Endothelial cell of umbilical vein (primary cell): ENCODE measurements around the gene CSK. TPM values are rescaled to one million over a fixed set of nuclear protein-coding genes. Genes with fewer than 3 reads are reported as not detected.

Experiments used
- BruUV-seq: library from RNA; stranded (reverse); fragments of 400-500 nt; replicated peaks from 2 replicates; lab custom pipeline; 2021; lab: Mats Ljungman, UMichigan
- CTCF ChIA-PET: fragments of 300-600, 350-600 bp; sonication (Branson Sonifier 250); formaldehyde crosslinking; loops from one replicate; lab custom pipeline; 2021; ENCODE audit warnings: antibody characterized with exemption, inconsistent platforms; lab: Charles Lee
- POLR2A ChIA-PET: fragments of 300-600, 350-600 bp; sonication (Branson Sonifier 250); formaldehyde crosslinking; loops from one replicate; lab custom pipeline; 2021; ENCODE audit warnings: antibody characterized with exemption, inconsistent platforms; lab: Charles Lee
- DNase-seq: peaks from one replicate; pipeline ENCODE4 v3.0.0-alpha.2; 2011; ENCODE audit warnings: low read depth, low spot score
- FAIRE-seq: peaks from 2 replicates; lab custom pipeline; 2011; peaks lifted over from hg19 to GRCh38; lab: Jason Lieb, UNC
- H2AFZ ChIP-seq: 2 replicates; pipeline ENCODE4 v1.6.0; 2012; ENCODE audit warnings: low read depth, low read length, control low read depth, inconsistent platforms
- H3K27ac ChIP-seq: 2 replicates; pipeline ENCODE4 v1.5.1; 2011; ENCODE audit warnings: low read depth, mild to moderate bottlenecking, control low read depth, low read length, moderate library complexity; ENCODE audit not compliant: insufficient read depth
- H3K27me3 ChIP-seq, 2 experiments: 2 replicates each; pipeline versions ENCODE4 v1.6.0 to v1.6.1; 2011; ENCODE audit warnings: low read length in 2 of 2, mixed read lengths in 1 of 2; ENCODE audit not compliant: control insufficient read depth in 2 of 2, insufficient read depth in 2 of 2
- H3K36me3 ChIP-seq, 2 experiments: 2 replicates in 1 of 2; 3 replicates in 1 of 2; pipeline ENCODE4 v1.5.1; 2011; ENCODE audit warnings: low read length in 2 of 2, mild to moderate bottlenecking in 1 of 2, moderate library complexity in 1 of 2; ENCODE audit not compliant: control insufficient read depth in 2 of 2, insufficient read depth in 2 of 2; ENCODE audit errors: extremely low read depth in 1 of 2
- H3K4me1 ChIP-seq: 3 replicates; pipeline ENCODE4 v1.5.1; 2011; ENCODE audit warnings: mild to moderate bottlenecking, low read length; ENCODE audit not compliant: control insufficient read depth, insufficient read depth; ENCODE audit errors: extremely low read depth
- H3K4me2 ChIP-seq: 2 replicates; pipeline ENCODE4 v1.6.1; 2011; ENCODE audit warnings: low read length, control low read depth, mixed read lengths; ENCODE audit not compliant: insufficient read depth
- H3K4me3 ChIP-seq, 3 experiments: fragments of 200-600 bp in 1 of 3; sonication (generic), shearing (Covaris generic) in 1 of 3; replicated peaks in 1 of 3; 2 replicates each; pipeline ENCODE4 v1.5.1; 2011 to 2016; ENCODE audit warnings: control low read depth in 3 of 3, low read length in 3 of 3, mild to moderate bottlenecking in 2 of 3, inconsistent platforms in 1 of 3, low read depth in 1 of 3, moderate library complexity in 1 of 3; ENCODE audit not compliant: insufficient read depth in 1 of 3
- H3K79me2 ChIP-seq: 2 replicates; pipeline ENCODE4 v1.6.0; 2012; ENCODE audit warnings: low read length, inconsistent platforms; ENCODE audit not compliant: control insufficient read depth, insufficient read depth
- H3K9ac ChIP-seq: replicated peaks from 2 replicates; pipeline ENCODE3; 2011; ENCODE audit warnings: low read length, control low read depth; ENCODE audit not compliant: insufficient read depth; ENCODE audit errors: extremely low read depth
- H3K9me1 ChIP-seq: replicated peaks from 3 replicates; pipeline ENCODE4 v1.6.0; 2011; ENCODE audit warnings: mild to moderate bottlenecking, low read length; ENCODE audit not compliant: control insufficient read depth, insufficient read depth; ENCODE audit errors: extremely low read depth
- H3K9me3 ChIP-seq: replicated peaks from 2 replicates; pipeline ENCODE4 v1.5.1; 2012; ENCODE audit warnings: low read length, inconsistent platforms; ENCODE audit not compliant: control insufficient read depth, insufficient read depth
- H4K20me1 ChIP-seq: replicated peaks from 2 replicates; pipeline ENCODE3; 2011; ENCODE audit warnings: mild to moderate bottlenecking, low read length; ENCODE audit not compliant: control insufficient read depth, insufficient read depth; ENCODE audit errors: extremely low read depth
- EZH2 ChIP-seq: IDR thresholded peaks from 2 replicates; pipeline ENCODE4 v1.6.1; 2012; ENCODE audit warnings: borderline replicate concordance, low read depth, mild to moderate bottlenecking, moderate library complexity, low read length, inconsistent platforms; ENCODE audit not compliant: severe bottlenecking
- FOS ChIP-seq: IDR thresholded peaks from 2 replicates; pipeline ENCODE4 v1.6.1; 2011; ENCODE audit warnings: mild to moderate bottlenecking, low read length, moderate library complexity, borderline replicate concordance; ENCODE audit not compliant: insufficient read depth
- GATA2 ChIP-seq: IDR thresholded peaks from 2 replicates; pipeline ENCODE4 v1.7.0; 2011; ENCODE audit warnings: low read depth, mild to moderate bottlenecking, moderate library complexity, mixed read lengths, low read length; ENCODE audit not compliant: insufficient read length, insufficient read depth
- JUN ChIP-seq: IDR thresholded peaks from 2 replicates; pipeline ENCODE4 v1.6.1; 2011; ENCODE audit warnings: borderline replicate concordance, low read depth; ENCODE audit not compliant: insufficient read length, insufficient read depth
- MYC ChIP-seq: IDR thresholded peaks from one replicate; pipeline ENCODE4 v1.6.1; 2011; ENCODE audit warnings: mild to moderate bottlenecking, low read depth, low read length
- POLR2A ChIP-seq: IDR thresholded peaks from 2 replicates; pipeline ENCODE4 v1.6.1; 2012; ENCODE audit warnings: low read depth, mild to moderate bottlenecking, control low read depth, low read length
- POLR2AphosphoS5 ChIP-seq: IDR thresholded peaks from 2 replicates; pipeline ENCODE4 v1.6.1; 2012; ENCODE audit warnings: low read depth, mild to moderate bottlenecking, control low read depth, low read length, moderate library complexity; ENCODE audit not compliant: insufficient read depth
- dilution Hi-C: fragments of 300-500 bp; cut with MboI; formaldehyde crosslinking; loops from one replicate; pipeline ENCODE4 v1.15.0; 2019; ENCODE audit warnings: low sequenced_read_pairs; ENCODE audit not compliant: extremely low pct_ligation_motif_present
- intact Hi-C: fragments of 100-400 bp; cut with micrococcal nuclease; formaldehyde crosslinking; loops from one replicate; pipeline ENCODE4 v1.10.0; 2022
- polyA plus RNA-seq, 4 experiments: library from polyadenylated mRNA; depleted of rRNA in 3 of 4; stranded (reverse) in 3 of 4; unstranded in 1 of 4; fragments of >200 nt; gene quantifications; 2 replicates each; pipeline versions ENCODE4 v1.2.1 to v1.2.3, GENCODE V29; 2011 to 2012; ENCODE audit warnings: missing spikeins in 1 of 4
- total RNA-seq: library from RNA; stranded (reverse); gene quantifications from 2 replicates; pipeline ENCODE4 v1.2.3, GENCODE V29; 2021
- TF ChIP-seq, protein P1 (sequence below), 2 donors: IDR thresholded peaks; 1 replicate in 1 of 2; 2 replicates in 1 of 2; pipeline ENCODE4 v1.5.1; 2011; ENCODE audit warnings: low read length in 2 of 2, mild to moderate bottlenecking in 2 of 2, moderate library complexity in 2 of 2, control low read depth in 1 of 2, inconsistent platforms in 1 of 2, low read depth in 1 of 2; ENCODE audit not compliant: insufficient read depth in 1 of 2; ENCODE audit errors: extremely low read depth in 1 of 2
- TF ChIP-seq, protein P2 (sequence below): IDR thresholded peaks from 2 replicates; pipeline ENCODE4 v1.6.1; 2011; ENCODE audit not compliant: insufficient read depth, insufficient read length

Gene CSK
- total and polyA plus RNA-seq, 2 donors (not counting 3 experiments of a cell fraction or from before 2014, with no cell fraction given), result 41.2 to 104 TPM

- CTCF ChIA-PET, result interaction anchor here (1.2 to 5.3 kb wide), 3 partner anchors 12 to 56 kb away, joined by 3 to 37 read pairs (median 3); no protein-coding TSS in a partner anchor
- Histone ChIP-seq H3K27ac (no peak overlapping the region), H3K79me2 (peaks cover 2% of the 10 kb centered on the region), H2AFZ (no peak overlapping the region), H3K9ac (no peak overlapping the region), H4K20me1 (no peaks in the 10 kb centered on the region), H3K9me1 (no peaks in the 10 kb centered on the region), H3K36me3 (peaks cover 3 to 26% of the 10 kb centered on the region in 2 experiments), H3K4me3 (no peak overlapping the region), H3K4me1 (peaks cover 11% of the 10 kb centered on the region), H3K4me2 (no peak overlapping the region), H3K9me3 (no peaks in the 10 kb centered on the region), H3K27me3 (no peaks in the 10 kb centered on the region)
- FAIRE-seq (no peak), DNase-seq (no peak)
- TF ChIP-seq POLR2A, result no peak
- TF ChIP-seq, protein P1, sequence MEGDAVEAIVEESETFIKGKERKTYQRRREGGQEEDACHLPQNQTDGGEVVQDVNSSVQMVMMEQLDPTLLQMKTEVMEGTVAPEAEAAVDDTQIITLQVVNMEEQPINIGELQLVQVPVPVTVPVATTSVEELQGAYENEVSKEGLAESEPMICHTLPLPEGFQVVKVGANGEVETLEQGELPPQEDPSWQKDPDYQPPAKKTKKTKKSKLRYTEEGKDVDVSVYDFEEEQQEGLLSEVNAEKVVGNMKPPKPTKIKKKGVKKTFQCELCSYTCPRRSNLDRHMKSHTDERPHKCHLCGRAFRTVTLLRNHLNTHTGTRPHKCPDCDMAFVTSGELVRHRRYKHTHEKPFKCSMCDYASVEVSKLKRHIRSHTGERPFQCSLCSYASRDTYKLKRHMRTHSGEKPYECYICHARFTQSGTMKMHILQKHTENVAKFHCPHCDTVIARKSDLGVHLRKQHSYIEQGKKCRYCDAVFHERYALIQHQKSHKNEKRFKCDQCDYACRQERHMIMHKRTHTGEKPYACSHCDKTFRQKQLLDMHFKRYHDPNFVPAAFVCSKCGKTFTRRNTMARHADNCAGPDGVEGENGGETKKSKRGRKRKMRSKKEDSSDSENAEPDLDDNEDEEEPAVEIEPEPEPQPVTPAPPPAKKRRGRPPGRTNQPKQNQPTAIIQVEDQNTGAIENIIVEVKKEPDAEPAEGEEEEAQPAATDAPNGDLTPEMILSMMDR (IDR thresholded peaks at IDR 0.05; ENCODE audit: extremely low read depth in 1 of 2, insufficient read depth in 1 of 2, low read depth in 1 of 2, low read length in 2 of 2), result no peak
- TF ChIP-seq GATA2, result no peak
- TF ChIP-seq FOS, result no peak
- no peak for TF ChIP-seq MYC
- TF ChIP-seq POLR2AphosphoS5, result no peak
- TF ChIP-seq EZH2, result no peak
- no peak for TF ChIP-seq JUN
- TF ChIP-seq, protein P2, sequence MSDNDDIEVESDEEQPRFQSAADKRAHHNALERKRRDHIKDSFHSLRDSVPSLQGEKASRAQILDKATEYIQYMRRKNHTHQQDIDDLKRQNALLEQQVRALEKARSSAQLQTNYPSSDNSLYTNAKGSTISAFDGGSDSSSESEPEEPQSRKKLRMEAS, result no peak
- intact Hi-C loops, result no loop called here
- BruUV-seq, result no TSS peak
- POLR2A ChIA-PET, result interaction anchor here (1.1 kb wide), 1 partner anchor 61 kb away, joined by 3 read pairs; no protein-coding TSS in a partner anchor
- dilution Hi-C loops, result no loop called here
Observed at GRCh38 chr15:74845581-74845980, 63.7 kb downstream of the CSK start.
